ENCODE measurements around the gene UTP11.

UTP11 gene

DNA sequence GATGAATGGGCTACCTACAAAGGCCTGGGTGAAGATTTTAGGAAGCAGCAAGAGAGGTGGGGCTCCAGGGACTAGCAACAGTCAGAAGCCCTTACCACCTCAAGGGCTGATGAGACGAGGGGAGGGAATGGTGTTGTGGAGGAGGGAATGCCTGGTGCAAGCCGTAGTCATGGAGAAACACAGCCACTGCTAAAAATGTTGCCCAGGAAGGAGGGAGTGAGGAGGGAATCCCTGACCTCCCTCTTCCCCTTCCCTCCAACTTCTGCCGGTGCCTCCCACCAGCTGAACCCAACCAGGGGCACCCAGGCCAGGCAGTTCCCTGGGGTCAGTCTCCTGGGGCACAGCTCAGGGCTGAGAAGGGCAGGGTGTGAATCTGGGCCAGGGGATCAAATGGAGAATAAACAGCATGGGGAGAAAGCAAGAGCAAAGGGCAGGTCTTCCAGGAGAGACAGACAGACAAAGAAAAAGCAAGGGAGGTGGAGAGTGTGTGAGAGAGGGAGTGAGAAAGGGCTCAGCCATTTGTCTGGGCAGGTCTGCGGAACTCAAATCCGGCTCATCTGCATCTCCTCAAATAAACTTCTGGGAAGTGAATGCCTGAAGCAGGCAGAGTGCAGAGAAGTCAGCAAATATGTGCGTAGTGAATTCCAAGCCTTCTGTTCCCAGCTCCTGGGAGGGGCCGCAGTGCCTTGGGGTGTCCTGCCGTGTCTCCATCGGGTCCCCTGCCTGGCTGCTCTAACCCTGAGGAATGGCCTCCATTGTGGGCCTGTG is 61.2 kb downstream of the UTP11 start:
- no peak for TF ChIP-seq CTCF (conservative IDR thresholded peaks at IDR 0.05)
- H3K27ac ChIP-seq = no peak overlapping the region

DNA sequence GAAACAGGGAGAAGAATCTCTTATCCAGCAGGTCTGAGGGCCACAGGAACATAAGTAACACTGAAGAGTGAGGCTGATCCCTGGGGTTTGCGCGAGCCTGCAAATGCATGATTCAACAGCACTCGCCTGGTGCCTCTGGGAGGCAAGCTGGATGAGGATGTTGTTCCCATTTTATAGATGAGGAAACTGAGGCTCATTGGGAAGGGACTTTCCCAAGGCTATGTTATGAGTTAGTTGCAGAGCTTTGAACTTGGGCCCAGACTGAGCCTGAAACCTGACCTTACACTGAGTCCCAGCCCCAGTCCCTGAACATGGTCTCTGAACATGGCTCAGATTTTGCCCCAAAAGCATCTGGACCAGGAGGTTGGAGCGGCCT is 61.8 kb downstream of the UTP11 start:
- TF ChIP-seq CTCF (conservative IDR thresholded peaks at IDR 0.05) = no peak

More for the DNA sequence above, 61.8 kb downstream of the UTP11 start:
- H3K27ac ChIP-seq = no peak overlapping the region
